CD4-positive, alpha-beta T cell treated with Interleukin-4 for 4 hours (primary cell): ENCODE data around the gene LGR6.
A peak's percentile ranks its signal among the peaks of the same experiment; 100 is the strongest.
"Not testable (repeated sequence)": the region's sequence is repeated elsewhere in the genome, so short reads cannot be mapped to it uniquely, and the experiment has no call there.

Experiments used
- DNase-seq: peaks from one replicate; pipeline ENCODE4 v3.0.0-alpha.2; 2020

LGR6 gene

DNA sequence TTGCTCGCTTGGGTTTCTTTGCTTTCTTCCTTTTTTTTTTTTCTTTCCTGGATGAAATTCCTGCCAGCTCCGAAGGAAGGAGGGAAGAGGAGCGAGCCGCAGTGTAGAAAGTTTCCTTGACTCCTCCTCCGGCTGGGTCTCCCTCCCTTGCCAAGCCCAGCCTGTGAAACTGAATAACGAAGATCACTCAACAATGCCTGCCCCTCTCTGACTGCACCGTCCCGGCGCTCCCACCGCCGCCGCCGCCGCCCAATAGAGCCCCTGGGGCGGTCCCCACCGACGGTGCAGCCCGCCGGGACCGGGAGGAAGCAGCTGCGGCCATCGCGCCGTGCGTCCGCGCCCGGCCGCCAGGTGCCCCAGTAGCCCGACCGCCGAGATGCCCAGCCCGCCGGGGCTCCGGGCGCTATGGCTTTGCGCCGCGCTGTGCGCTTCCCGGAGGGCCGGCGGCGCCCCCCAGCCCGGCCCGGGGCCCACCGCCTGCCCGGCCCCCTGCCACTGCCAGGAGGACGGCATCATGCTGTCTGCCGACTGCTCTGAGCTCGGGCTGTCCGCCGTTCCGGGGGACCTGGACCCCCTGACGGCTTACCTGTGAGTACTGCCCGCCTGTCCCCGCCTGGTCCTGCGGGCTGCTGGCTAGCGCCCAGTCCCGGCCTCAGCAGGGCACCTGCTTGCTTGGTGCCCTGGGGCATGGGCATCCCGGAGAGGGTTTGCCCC, at the start of gene LGR6:
Gene LGR6 (plus strand): TSS at position 186 of the 714 bp plus-strand sequence. CDS start 191 bp downstream, at position 377.
- no peak for DNase-seq

- peak; percentile 48 for DNase-seq
These were observed 49.1 kb upstream of the LGR6 start, which contains the start of gene ARL8A for GRCh38 chr1:202144402-202145067. TSS of gene ARL8A (minus strand) at chr1:202144737. CDS start at chr1:202144572, 165 bp downstream.

DNA sequence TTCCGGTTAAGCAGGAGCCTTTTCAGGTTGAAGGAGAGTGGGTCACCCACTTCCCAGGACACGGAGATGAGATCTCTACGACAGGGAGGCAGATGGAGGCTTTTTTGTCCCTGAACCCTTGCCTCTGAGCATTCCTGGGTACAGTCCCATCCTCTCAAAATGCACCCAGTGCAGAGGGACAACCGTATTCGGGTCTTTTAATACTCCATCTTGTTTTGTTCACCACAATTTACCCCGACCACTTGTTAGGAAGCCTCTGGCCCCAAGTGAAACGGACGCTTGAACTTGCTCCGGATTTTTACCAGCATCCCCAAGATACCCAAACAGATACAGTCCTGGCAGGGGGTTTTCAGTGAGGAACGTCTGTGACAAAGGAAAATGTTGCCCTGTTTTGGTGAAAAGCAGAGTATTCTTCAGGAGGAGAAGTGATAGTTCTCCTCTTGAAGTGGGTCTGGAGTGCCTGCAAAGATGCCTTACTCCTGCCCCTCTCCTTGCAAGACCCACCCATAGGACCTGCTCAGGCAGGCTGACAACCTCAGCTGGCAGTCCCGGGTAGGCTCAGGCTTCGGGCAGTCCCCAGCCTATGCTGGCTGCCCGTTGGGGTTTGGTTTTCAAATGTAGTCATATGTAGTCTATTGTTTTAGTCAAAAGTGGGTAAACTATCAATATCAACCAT, 48.4 kb upstream of the LGR6 start:
- DNase-seq, result no peak

- not testable (repeated sequence) for DNase-seq
These were observed 47.9 kb upstream of the LGR6 start for GRCh38 chr1:202145744-202146140.

DNA sequence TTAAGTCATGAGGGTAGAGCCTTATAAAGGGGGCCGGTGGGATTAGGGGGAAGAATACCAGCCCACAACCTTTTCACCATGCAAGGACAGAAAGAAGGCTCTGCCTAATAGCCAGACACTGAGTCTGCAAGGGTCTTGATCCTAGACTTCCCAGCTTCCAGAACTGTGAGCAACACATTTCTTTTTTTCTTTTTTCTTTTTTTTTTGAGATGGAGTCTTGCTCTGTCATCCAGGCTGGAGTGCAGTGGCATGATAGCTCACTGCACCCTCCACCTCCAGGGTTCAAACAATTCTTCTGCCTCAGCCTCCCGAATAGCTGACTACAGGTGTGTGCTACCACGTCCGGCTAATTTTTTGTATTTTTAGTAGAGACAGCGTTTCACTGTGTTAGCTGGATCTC, 47.3 kb upstream of the LGR6 start:
- no peak for DNase-seq

DNA sequence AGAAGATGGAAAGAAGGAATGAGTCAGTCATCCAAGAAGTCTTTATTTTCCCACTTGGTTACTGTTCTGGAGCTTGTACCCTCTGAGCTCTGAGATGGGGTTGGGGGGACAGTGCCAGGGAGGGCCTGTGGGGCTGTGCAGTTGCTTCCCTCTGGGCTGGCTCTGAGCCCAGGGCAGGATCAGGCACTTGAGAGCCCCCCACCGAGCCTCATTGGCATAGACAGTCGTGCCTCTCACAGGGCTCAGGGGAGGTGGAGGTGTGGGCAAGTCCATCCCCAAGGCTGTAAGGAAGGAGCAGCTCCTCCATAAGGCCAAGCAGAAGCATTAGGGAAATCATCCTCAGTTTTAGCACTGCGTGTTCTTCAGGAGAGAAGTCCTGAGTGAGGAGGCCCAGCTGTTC, 46.6 kb upstream of the LGR6 start:
- no peak for DNase-seq

GRCh38 chr1:202148391-202148790, 45.2 kb upstream of the LGR6 start:
- DNase-seq, result no peak

DNA sequence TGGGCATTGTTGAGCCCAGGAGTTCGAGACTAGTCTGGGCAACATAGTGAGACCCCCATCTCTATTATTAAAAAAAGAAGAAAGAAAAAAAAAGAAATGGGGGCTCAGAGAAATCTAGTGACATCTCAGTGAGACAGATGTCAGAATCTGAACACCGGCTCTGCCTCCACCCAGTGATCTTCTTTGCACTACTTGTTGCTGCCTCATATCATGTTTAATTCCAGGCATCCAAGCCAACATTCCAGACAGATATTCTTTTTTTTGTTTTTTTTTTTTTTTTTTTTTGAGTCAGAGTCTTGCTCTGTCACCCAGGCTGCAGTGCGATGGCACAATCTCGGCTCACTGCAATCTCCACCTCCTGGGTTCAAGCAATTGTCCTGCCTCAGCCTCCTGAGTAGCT, 44.0 kb upstream of the LGR6 start:
- no peak for DNase-seq

GRCh38 chr1:202150187-202150586, 43.4 kb upstream of the LGR6 start:
- no peak for DNase-seq

GRCh38 chr1:202150602-202151001, 43.0 kb upstream of the LGR6 start:
- DNase-seq, result no peak

DNA sequence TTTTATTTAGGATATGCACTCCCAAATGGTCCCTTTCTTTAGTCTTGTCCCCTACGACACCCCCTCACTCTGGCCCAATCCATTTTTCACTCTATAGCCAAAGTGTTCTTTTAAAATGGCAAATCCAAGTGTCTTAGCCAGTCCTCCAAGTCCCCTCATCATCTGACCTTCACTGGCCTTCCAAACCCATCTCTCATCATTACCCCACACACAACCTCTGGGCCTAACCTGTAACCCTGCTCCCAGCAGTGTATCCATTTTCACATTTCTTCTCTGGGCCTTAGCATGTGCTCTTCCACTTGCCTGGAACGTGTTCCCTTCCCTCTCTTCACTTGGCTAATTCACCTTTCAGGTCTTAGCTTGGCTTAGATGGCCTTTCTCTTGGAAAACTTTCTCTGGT, 42.6 kb upstream of the LGR6 start:
- DNase-seq, result no peak

DNA sequence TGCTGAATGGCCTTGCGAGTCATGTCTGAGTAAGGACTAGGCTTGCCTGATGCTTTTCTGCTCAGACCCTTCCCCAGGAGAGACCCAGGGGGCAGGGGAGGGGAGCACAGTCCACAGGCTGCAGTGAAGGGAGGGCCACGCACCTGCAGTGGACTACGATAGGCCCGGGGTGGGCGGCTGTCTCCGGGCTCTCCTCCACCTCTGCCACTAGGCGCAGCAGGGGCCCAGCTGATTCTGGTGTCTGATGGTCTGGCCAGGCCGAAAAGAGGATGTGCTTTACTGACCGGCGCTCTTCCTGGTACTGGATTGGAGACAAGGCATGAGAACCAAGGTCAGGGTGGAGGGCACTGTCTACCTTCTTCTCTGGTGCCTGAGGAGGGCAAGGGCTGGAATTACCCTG, 41.2 kb upstream of the LGR6 start:
- DNase-seq, result no peak

DNA sequence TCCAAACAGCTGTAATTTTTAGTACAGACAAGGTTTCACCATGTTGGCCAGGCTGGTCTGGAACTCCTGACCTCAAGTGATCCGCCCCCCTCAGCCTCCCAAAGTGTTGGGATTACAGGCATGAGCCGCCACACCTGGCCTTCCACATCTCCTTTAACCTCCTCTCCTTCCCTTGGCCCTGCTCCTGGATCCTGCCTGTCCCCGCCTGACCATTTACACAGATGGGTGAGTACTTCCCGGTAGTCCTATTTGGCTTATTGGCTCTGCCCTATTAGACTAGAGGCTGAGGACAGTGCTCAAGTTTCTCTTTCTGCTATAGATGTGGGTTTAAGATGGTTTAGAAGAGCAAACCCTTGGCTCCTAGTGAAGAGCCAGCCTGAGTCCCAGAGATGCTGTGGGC, 40.3 kb upstream of the LGR6 start:
- no peak for DNase-seq

DNA sequence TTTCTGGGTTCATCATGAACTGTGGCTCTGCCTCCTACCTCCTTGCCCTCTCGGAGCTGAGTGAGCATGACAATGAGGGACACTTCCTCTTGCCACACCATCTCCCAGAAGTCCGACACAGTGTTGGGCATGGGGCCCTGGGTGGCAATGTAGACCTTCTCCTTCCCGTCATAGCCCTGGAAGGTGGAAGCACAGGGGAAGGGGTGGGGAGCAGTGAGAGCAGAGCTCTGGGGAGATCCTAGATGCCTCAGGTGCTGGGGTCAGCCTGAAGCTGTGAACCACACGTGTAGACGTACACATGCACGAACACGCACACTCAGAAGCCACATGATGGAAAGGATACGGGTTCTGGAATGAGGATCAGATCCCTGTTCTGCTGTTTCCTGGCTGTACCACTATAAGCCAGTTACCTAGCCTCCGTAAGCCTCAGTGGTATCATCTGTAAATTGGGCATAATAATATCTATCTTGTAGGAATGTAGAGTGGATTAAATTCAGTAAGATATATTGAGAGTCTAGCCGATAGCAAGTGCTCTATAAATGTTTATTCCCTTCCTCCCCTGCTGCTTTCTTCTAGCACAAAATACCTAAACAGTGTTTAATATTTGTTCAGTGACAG, 39.3 kb upstream of the LGR6 start:
- DNase-seq, result no peak

- DNase-seq, result peak; percentile 63
These were observed 38.7 kb upstream of the LGR6 start for GRCh38 chr1:202154766-202155477.

DNA sequence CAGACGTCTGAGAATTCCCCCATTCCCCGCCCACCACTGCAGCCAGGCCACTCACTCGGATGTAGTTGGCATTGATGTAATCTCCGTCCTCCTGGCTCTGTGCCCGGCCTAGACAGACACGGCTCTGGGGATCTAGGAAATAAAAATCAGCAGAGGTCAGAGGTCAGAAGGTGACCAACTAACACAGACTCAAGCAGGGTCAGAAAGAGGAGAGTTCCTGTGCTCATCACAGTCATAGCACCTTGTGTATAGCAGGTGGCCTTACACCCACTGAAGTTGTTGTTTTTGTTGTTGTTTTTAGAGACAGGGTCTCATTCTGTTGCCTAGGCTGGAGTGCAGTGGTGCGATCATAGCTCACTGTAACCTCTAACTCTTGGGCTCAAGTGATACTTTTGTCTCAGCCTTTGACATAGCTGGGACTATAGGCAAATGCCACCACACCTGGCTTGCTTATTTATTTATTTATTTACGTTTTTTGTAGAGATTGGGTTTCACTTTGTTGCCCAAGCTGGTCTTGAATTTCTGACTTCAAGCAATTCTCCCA, 38.0 kb upstream of the LGR6 start:
- no peak for DNase-seq

DNA sequence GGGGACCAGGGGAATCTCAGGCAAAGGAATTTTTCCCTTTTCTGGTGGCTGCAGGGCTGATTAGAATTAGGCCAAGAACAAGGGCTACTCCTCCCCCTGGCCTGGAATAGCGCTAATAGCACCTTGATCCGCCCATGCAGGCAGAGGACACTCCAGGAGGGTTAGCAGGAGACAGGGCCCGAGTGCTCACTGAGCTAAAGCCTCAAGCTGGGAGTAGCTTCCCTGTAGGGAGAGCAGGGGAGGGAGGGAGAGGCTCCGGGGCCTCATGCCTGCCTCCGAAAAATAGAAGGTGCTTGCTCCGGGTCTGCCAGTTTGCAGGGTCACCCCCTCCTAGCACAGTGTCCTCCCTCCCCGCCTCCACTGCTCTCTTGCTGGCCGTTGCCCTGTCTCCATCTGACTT, 37.0 kb upstream of the LGR6 start:
- no peak for DNase-seq

GRCh38 chr1:202157945-202158344, 35.7 kb upstream of the LGR6 start:
- DNase-seq, result no peak

GRCh38 chr1:202158810-202159533, 34.6 kb upstream of the LGR6 start:
- no peak for DNase-seq

DNA sequence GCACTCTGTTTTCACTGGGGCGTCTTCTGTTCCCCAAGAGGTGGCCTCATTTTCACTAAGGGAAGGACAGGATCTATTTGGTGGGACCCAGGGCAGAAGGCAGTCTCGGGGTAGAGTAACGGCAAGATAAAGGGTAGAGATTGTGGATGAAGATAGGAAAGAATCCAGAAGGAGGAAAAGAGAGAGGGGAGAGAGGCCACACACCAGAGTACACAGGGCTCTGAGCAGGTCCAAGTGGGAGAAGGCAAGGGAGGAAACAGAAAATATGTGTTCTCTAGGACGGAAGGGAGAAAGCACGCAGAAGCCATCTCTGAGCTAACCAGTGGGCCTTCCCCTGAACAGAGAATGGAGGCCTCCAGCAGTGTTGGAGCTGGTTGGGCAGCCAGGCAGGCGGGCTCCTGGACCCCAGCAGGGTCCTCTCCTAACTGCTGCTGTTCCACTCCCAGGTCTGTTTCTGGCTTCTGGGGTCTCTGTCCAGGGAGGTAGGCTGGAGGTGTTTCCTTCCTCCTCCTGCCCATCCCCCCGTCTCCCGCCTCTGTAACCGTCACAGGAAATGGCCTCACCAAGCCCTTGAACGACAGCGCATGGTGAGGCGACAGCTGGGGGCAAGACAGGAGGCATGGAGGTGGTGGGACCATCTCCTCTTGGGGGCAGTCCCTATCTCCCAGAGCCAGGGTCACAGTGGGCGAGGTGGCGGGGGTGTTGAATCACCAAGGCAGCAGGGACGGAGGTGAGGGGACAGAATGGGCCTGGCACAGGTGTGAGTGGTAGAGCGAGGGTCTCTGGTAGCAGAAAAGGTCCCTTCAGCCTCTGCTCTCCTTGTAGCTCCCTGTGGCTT, 33.8 kb upstream of the LGR6 start:
- DNase-seq, result peak; percentile 54

- peak; percentile 75 for DNase-seq
These were observed 33.1 kb upstream of the LGR6 start, which contains the start of gene PTPN7 for GRCh38 chr1:202160377-202160940. TSS of gene PTPN7 (minus strand) at chr1:202160602. CDS start at chr1:202159402, 1,200 bp downstream.
